ENCODE results near the gene TRAF7. TPM values are rescaled to one million over a fixed set of nuclear protein-coding genes. Genes with fewer than 3 reads are reported as not detected.

Gene TRAF7
- total RNA-seq, 1 donor from 2014 or later: 82.2 TPM

GRCh38 chr16:2160915-2161551 is 5.5 kb downstream of the TRAF7 start:
- Mint-ChIP-seq H3K27me3 (ENCODE audit: low read depth) (no peaks in the 10 kb centered on the region), H3K4me1 (peaks cover 22% of the 10 kb centered on the region), H3K36me3 (ENCODE audit: low read depth) (no peaks in the 10 kb centered on the region), H3K9me3 (no peaks in the 10 kb centered on the region), H3K27ac (ENCODE audit: unreplicated experiment) (no peak overlapping the region), H3K4me3 (no peak overlapping the region)
- no peak for DNase-seq (ENCODE audit: low read depth, low spot score)
- no peak for TF ChIP-seq CTCF (conservative IDR thresholded peaks at IDR 0.05)

GRCh38 chr16:2161911-2162310 is 6.3 kb downstream of the TRAF7 start:
- no peak overlapping the region for H3K27ac Mint-ChIP-seq (ENCODE audit: unreplicated experiment)
- no peak for TF ChIP-seq CTCF (conservative IDR thresholded peaks at IDR 0.05)
- H3K36me3 Mint-ChIP-seq (ENCODE audit: low read depth): no peaks in the 10 kb centered on the region

GRCh38 chr16:2162676-2163118 is 7.1 kb downstream of the TRAF7 start:
- Mint-ChIP-seq H3K9me3 (no peaks in the 10 kb centered on the region), H3K27me3 (ENCODE audit: low read depth) (no peaks in the 10 kb centered on the region), H3K36me3 (ENCODE audit: low read depth) (no peaks in the 10 kb centered on the region), H3K4me1 (peaks cover 6% of the 10 kb centered on the region), H3K4me3 (no peak overlapping the region), H3K27ac (ENCODE audit: unreplicated experiment) (no peak overlapping the region)
- no peak for DNase-seq (ENCODE audit: low read depth, low spot score)
- no peak for TF ChIP-seq CTCF (conservative IDR thresholded peaks at IDR 0.05)

More at GRCh38 chr16:2161911-2162310, 6.3 kb downstream of the TRAF7 start:
- Mint-ChIP-seq H3K4me1 (peaks cover 13% of the 10 kb centered on the region), H3K27me3 (ENCODE audit: low read depth) (no peaks in the 10 kb centered on the region), H3K4me3 (no peak overlapping the region), H3K9me3 (no peaks in the 10 kb centered on the region)
- DNase-seq (ENCODE audit: low read depth, low spot score): no peak

- Mint-ChIP-seq H3K27ac (ENCODE audit: unreplicated experiment) (no peak overlapping the region), H3K4me3 (no peak overlapping the region), H3K9me3 (no peaks in the 10 kb centered on the region), H3K27me3 (ENCODE audit: low read depth) (no peaks in the 10 kb centered on the region), H3K36me3 (ENCODE audit: low read depth) (peaks cover 2% of the 10 kb centered on the region), H3K4me1 (peaks cover 6% of the 10 kb centered on the region)
- TF ChIP-seq CTCF (conservative IDR thresholded peaks at IDR 0.05): no peak
- no peak for DNase-seq (ENCODE audit: low read depth, low spot score)
These were observed 7.8 kb downstream of the TRAF7 start for GRCh38 chr16:2163211-2163881.

- Mint-ChIP-seq H3K27ac (ENCODE audit: unreplicated experiment) (no peak overlapping the region), H3K4me3 (no peak overlapping the region), H3K27me3 (ENCODE audit: low read depth) (no peaks in the 10 kb centered on the region), H3K4me1 (no peaks in the 10 kb centered on the region), H3K36me3 (ENCODE audit: low read depth) (peaks cover 2% of the 10 kb centered on the region), H3K9me3 (no peaks in the 10 kb centered on the region)
- DNase-seq (ENCODE audit: low read depth, low spot score): no peak
- TF ChIP-seq CTCF (conservative IDR thresholded peaks at IDR 0.05): no peak
These were observed 10.3 kb downstream of the TRAF7 start for GRCh38 chr16:2165861-2166260.
